Neural cell (in vitro differentiated cells): ENCODE results near the gene NRG2. TPM values are rescaled to one million over a fixed set of nuclear protein-coding genes. Genes with fewer than 3 reads are reported as not detected.

Experiments
- H2AFZ ChIP-seq: fragments of 200-600, 300-800 bp; sonication (generic), shearing (Covaris generic); 2 replicates; pipeline ENCODE4 v1.6.0; 2014; ENCODE audit warnings: low read depth, mild to moderate bottlenecking, antibody characterized with exemption, low read length, moderate library complexity
- H3F3A ChIP-seq: fragments of 200-600 bp; shearing (Covaris generic); 2 replicates; pipeline ENCODE4 v1.6.1; 2016; ENCODE audit warnings: mild to moderate bottlenecking, moderate library complexity, mixed read lengths, antibody characterized with exemption, low read length; ENCODE audit not compliant: insufficient read depth, poor library complexity, severe bottlenecking
- H3K27ac ChIP-seq: fragments of 200-600, 300-800 bp; sonication (generic), shearing (Covaris generic); 2 replicates; pipeline ENCODE4 v1.5.1; 2014; ENCODE audit warnings: mild to moderate bottlenecking, low read length, moderate library complexity
- H3K27me3 ChIP-seq: fragments of 300-800, 200-600 bp; sonication (generic), shearing (Covaris generic); 2 replicates; pipeline ENCODE4 v1.6.0; 2014; ENCODE audit warnings: mild to moderate bottlenecking, low read depth, low read length, moderate library complexity; ENCODE audit not compliant: insufficient read depth
- H3K36me3 ChIP-seq: fragments of 300-800, 200-600 bp; sonication (generic), shearing (Covaris generic); 2 replicates; pipeline ENCODE4 v1.5.1; 2014; ENCODE audit warnings: mild to moderate bottlenecking, antibody characterized with exemption, low read length, moderate library complexity; ENCODE audit not compliant: insufficient read depth
- H3K4me2 ChIP-seq: fragments of 300-800, 200-600 bp; sonication (generic), shearing (Covaris generic); 2 replicates; pipeline ENCODE4 v1.6.0; 2014; ENCODE audit warnings: mild to moderate bottlenecking, low read length
- H3K4me3 ChIP-seq: fragments of 300-800, 200-600 bp; sonication (generic), shearing (Covaris generic); 2 replicates; pipeline ENCODE4 v1.5.1; 2014; ENCODE audit warnings: mild to moderate bottlenecking, low read length, moderate library complexity
- H3K79me2 ChIP-seq: fragments of 200-600 bp; shearing (Covaris generic); replicated peaks from 2 replicates; pipeline ENCODE4 v1.6.0; 2014; ENCODE audit warnings: mild to moderate bottlenecking, low read length, moderate library complexity; ENCODE audit not compliant: insufficient read depth
- H3K9ac ChIP-seq: fragments of 300-800, 200-600 bp; sonication (generic), shearing (Covaris generic); 2 replicates; pipeline ENCODE4 v1.6.1; 2016; ENCODE audit warnings: mild to moderate bottlenecking, low read length, mixed read lengths
- H3K9me2 ChIP-seq: fragments of 200-600 bp; shearing (Covaris generic); 2 replicates; pipeline ENCODE4 v1.6.1; 2016; ENCODE audit warnings: mild to moderate bottlenecking, low read length, mixed read lengths; ENCODE audit not compliant: insufficient read depth
- H3K9me3 ChIP-seq: fragments of 200-600, 300-800 bp; sonication (generic), shearing (Covaris generic); 2 replicates; pipeline ENCODE4 v1.6.1; 2016; ENCODE audit warnings: mild to moderate bottlenecking, mixed run types, low read length, moderate library complexity, mixed read lengths
- H4K20me1 ChIP-seq: fragments of 200-600 bp; shearing (Covaris generic); 2 replicates; pipeline ENCODE4 v1.6.1; 2016; ENCODE audit warnings: mild to moderate bottlenecking, mixed run types; ENCODE audit not compliant: insufficient read depth
- EP300 ChIP-seq: fragments of 450-650 bp; conservative IDR thresholded peaks from 2 replicates; pipeline ENCODE4 v1.6.1; 2014; ENCODE audit warnings: antibody characterized with exemption, mild to moderate bottlenecking, moderate library complexity; ENCODE audit not compliant: poor library complexity, severe bottlenecking
- EZH2 ChIP-seq: fragments of 200-600, 300-800 bp; shearing (Covaris generic), sonication (generic); IDR thresholded peaks from 2 replicates; pipeline ENCODE4 v1.6.1; 2014; ENCODE audit warnings: antibody characterized with exemption, low read length, borderline replicate concordance, mild to moderate bottlenecking; ENCODE audit not compliant: insufficient read depth, poor library complexity, severe bottlenecking
- MXI1 ChIP-seq: fragments of 450-650 bp; conservative IDR thresholded peaks from 2 replicates; pipeline ENCODE4 v1.6.1; 2014; ENCODE audit warnings: antibody characterized with exemption, mild to moderate bottlenecking; ENCODE audit not compliant: poor library complexity, severe bottlenecking
- POLR2AphosphoS5 ChIP-seq: IDR thresholded peaks from 2 replicates; pipeline ENCODE4 v1.6.1; 2012
- RAD21 ChIP-seq: fragments of 450-650 bp; conservative IDR thresholded peaks from 2 replicates; pipeline ENCODE4 v1.6.1; 2014; ENCODE audit warnings: antibody characterized with exemption, mild to moderate bottlenecking, moderate library complexity
- SMC3 ChIP-seq: fragments of 450-650 bp; conservative IDR thresholded peaks from 2 replicates; pipeline ENCODE4 v1.6.1; 2014; ENCODE audit warnings: antibody characterized with exemption, mild to moderate bottlenecking, moderate library complexity; ENCODE audit not compliant: poor library complexity
- TAF1 ChIP-seq: IDR thresholded peaks from 2 replicates; pipeline ENCODE4 v1.6.1; 2012; ENCODE audit warnings: low read depth
- polyA plus RNA-seq: library from polyadenylated mRNA; depleted of rRNA; stranded (reverse); fragments of >200 nt; gene quantifications from 2 replicates; pipeline ENCODE4 v1.2.3, GENCODE V29; 2014
- TF ChIP-seq, protein P1 (sequence below): fragments of 450-650 bp; IDR thresholded peaks from 2 replicates; pipeline ENCODE4 v1.5.1; 2014; ENCODE audit warnings: antibody characterized with exemption, mild to moderate bottlenecking, moderate library complexity; ENCODE audit not compliant: poor library complexity, severe bottlenecking
- TF ChIP-seq, protein P2 (sequence below): IDR thresholded peaks from 2 replicates; pipeline ENCODE4 v1.6.1; 2012; ENCODE audit warnings: borderline replicate concordance

The NRG2 gene
- polyA plus RNA-seq, 1 donor from 2014 or later, result 5.4 TPM

DNA sequence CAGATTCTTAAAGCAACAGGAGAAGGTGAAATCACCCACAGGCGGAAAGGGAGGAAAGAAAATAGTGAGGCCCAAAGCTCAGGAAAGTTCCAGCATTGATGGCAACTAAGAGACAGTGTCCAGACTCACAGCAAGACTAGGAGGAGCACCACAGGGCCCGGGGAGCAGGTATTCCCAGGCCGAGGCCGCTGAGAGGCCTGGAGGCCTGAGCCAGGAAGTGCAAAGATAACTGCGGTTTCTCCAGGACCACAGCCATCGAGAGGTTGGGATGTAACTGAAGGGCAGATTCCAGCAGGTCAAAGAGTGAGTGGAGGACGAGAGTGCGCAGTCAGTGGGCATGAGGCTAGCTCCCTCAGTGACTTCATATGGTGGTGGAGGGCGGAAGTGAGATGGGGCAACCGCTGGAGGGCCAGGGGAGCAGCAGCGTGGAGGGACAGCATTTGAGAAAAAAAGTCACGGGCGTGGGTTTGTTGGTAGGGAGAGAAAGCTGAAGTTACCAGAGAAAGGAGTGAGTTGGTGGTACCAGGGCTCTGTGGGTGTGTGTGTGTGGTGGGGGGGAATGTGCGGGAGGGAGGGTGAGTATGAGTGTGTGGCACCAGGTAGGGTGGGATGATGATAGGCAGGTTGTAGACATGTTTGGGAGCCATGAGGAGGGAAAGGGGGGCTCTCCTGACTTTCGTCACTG, 157.8 kb downstream of the NRG2 start:
- H3K4me3 ChIP-seq, result no peak overlapping the region
- no peaks in the 10 kb centered on the region for H4K20me1 ChIP-seq
- H3K9ac ChIP-seq, result no peak overlapping the region
- H3K9me2 ChIP-seq, result no peaks in the 10 kb centered on the region
- no peak overlapping the region for H2AFZ ChIP-seq
- TF ChIP-seq, protein P1, sequence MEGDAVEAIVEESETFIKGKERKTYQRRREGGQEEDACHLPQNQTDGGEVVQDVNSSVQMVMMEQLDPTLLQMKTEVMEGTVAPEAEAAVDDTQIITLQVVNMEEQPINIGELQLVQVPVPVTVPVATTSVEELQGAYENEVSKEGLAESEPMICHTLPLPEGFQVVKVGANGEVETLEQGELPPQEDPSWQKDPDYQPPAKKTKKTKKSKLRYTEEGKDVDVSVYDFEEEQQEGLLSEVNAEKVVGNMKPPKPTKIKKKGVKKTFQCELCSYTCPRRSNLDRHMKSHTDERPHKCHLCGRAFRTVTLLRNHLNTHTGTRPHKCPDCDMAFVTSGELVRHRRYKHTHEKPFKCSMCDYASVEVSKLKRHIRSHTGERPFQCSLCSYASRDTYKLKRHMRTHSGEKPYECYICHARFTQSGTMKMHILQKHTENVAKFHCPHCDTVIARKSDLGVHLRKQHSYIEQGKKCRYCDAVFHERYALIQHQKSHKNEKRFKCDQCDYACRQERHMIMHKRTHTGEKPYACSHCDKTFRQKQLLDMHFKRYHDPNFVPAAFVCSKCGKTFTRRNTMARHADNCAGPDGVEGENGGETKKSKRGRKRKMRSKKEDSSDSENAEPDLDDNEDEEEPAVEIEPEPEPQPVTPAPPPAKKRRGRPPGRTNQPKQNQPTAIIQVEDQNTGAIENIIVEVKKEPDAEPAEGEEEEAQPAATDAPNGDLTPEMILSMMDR, result no peak
- TF ChIP-seq, protein P2, sequence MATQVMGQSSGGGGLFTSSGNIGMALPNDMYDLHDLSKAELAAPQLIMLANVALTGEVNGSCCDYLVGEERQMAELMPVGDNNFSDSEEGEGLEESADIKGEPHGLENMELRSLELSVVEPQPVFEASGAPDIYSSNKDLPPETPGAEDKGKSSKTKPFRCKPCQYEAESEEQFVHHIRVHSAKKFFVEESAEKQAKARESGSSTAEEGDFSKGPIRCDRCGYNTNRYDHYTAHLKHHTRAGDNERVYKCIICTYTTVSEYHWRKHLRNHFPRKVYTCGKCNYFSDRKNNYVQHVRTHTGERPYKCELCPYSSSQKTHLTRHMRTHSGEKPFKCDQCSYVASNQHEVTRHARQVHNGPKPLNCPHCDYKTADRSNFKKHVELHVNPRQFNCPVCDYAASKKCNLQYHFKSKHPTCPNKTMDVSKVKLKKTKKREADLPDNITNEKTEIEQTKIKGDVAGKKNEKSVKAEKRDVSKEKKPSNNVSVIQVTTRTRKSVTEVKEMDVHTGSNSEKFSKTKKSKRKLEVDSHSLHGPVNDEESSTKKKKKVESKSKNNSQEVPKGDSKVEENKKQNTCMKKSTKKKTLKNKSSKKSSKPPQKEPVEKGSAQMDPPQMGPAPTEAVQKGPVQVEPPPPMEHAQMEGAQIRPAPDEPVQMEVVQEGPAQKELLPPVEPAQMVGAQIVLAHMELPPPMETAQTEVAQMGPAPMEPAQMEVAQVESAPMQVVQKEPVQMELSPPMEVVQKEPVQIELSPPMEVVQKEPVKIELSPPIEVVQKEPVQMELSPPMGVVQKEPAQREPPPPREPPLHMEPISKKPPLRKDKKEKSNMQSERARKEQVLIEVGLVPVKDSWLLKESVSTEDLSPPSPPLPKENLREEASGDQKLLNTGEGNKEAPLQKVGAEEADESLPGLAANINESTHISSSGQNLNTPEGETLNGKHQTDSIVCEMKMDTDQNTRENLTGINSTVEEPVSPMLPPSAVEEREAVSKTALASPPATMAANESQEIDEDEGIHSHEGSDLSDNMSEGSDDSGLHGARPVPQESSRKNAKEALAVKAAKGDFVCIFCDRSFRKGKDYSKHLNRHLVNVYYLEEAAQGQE, result no peak
- no peak for TF ChIP-seq POLR2AphosphoS5
- no peak for TF ChIP-seq RAD21
- no peak for TF ChIP-seq MXI1
- no peak for TF ChIP-seq EZH2
- no peak for TF ChIP-seq EP300
- no peak for TF ChIP-seq TAF1
- no peak for TF ChIP-seq SMC3
- H3K27ac ChIP-seq, result no peak overlapping the region
- H3K9me3 ChIP-seq, result no peaks in the 10 kb centered on the region
- H3F3A ChIP-seq, result no peaks in the 10 kb centered on the region
- no peaks in the 10 kb centered on the region for H3K79me2 ChIP-seq
- H3K36me3 ChIP-seq, result no peaks in the 10 kb centered on the region
- H3K4me2 ChIP-seq, result no peak overlapping the region
- H3K27me3 ChIP-seq, result no peaks in the 10 kb centered on the region

DNA sequence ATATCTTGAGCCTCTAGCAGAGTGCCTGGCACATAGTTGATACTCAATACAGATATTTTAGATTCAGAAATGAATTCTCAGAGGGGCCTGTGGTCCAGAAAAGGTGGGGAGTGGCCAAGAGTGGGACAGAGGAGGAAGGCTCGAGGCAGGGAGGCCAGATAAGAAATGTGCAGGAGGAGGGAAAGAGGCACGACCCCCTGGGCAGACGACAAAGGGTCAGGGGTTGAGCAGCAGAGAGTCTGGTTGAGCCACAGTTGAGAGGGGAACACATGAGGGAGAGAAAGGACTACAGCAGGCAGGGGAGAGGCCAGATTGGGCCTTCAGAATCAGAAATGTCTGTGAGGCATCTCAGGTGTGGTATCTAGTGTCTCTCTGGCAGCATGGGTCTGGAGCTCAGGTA, 158.4 kb downstream of the NRG2 start:
- no peaks in the 10 kb centered on the region for H3K36me3 ChIP-seq

More for the DNA sequence above, 158.4 kb downstream of the NRG2 start:
- Histone ChIP-seq H3K9me2 (no peaks in the 10 kb centered on the region), H3F3A (no peaks in the 10 kb centered on the region), H3K79me2 (no peaks in the 10 kb centered on the region), H3K9me3 (no peaks in the 10 kb centered on the region), H3K9ac (no peak overlapping the region), H3K27me3 (no peaks in the 10 kb centered on the region), H2AFZ (no peak overlapping the region), H3K4me2 (no peak overlapping the region), H4K20me1 (no peaks in the 10 kb centered on the region), H3K4me3 (no peak overlapping the region), H3K27ac (no peak overlapping the region)
- TF ChIP-seq, protein P2, result no peak
- TF ChIP-seq SMC3, result no peak
- no peak for TF ChIP-seq TAF1
- TF ChIP-seq POLR2AphosphoS5, result no peak
- TF ChIP-seq RAD21, result no peak
- no peak for TF ChIP-seq EZH2
- no peak for TF ChIP-seq EP300
- no peak for TF ChIP-seq MXI1
